NCI-H146 treated with DMSO at 0.1 percent for 48 hours (cell line): ENCODE measurements around the gene RABL3.
"Not testable (repeated sequence)": the region's sequence is repeated elsewhere in the genome, so short reads cannot be mapped to it uniquely, and the experiment has no call there.

ENCODE experiments used
- DNase-seq: peaks from one replicate; lab custom pipeline; 2025; ENCODE audit not compliant: unreplicated experiment; lab: John Stamatoyannopoulos, UW

RABL3 gene

GRCh38 chr3:120648290-120648689 lies 94.0 kb downstream of the RABL3 start:
- no peak for DNase-seq

- no peak for DNase-seq
Measured at GRCh38 chr3:120646771-120647432, 95.4 kb downstream of the RABL3 start.

GRCh38 chr3:120645083-120645845 lies 97.1 kb downstream of the RABL3 start:
- DNase-seq, result no peak

- DNase-seq, result no peak
Measured at GRCh38 chr3:120642368-120642948, 99.9 kb downstream of the RABL3 start.

DNA sequence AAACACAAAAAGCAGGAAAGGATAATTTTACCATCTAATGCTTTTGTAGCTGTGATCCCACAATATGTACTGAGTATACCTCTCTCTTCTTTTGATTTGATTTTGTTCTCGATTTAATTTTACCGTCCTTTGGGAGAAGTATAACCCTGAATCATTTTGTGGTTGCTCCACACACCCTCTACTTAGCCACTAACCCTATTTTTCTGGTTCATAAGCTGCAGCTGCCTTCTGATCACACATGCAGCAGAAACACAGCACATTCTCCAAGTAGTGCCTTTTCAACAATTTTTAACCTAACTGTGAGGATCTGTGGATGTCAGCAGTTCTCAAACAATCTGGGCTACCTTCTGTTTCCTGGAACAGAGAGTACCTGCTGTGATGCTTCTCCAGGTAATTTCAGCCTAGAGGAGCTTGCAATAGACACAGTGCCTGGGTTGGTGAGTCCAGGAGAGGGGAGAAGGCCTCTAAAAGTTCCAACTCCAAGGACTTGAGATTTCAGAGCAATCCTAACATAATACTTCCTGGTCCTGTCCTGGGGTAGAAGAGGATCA lies 100.5 kb downstream of the RABL3 start:
- no peak for DNase-seq

DNA sequence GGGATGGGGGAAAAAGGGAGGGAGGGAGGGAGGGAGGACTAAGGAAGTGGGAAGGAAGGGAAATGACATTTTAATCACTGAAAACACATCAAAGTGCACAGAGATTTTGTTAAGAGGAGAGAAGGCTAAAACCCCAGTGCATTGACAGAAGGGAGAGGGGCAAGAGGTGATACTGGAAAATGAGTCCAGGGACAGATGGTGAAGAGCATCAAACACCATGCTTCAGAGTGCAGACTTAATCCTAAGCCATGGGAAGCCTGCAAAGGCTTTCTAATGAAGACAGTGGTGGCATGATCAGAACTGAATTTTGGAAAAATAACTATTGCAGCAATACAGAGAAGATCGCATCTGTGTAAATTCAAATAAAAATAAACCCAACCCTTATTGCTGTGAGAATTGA lies 102.1 kb downstream of the RABL3 start:
- DNase-seq, result no peak

- not testable (repeated sequence) for DNase-seq
Measured at GRCh38 chr3:120638820-120639219, 103.5 kb downstream of the RABL3 start.

DNA sequence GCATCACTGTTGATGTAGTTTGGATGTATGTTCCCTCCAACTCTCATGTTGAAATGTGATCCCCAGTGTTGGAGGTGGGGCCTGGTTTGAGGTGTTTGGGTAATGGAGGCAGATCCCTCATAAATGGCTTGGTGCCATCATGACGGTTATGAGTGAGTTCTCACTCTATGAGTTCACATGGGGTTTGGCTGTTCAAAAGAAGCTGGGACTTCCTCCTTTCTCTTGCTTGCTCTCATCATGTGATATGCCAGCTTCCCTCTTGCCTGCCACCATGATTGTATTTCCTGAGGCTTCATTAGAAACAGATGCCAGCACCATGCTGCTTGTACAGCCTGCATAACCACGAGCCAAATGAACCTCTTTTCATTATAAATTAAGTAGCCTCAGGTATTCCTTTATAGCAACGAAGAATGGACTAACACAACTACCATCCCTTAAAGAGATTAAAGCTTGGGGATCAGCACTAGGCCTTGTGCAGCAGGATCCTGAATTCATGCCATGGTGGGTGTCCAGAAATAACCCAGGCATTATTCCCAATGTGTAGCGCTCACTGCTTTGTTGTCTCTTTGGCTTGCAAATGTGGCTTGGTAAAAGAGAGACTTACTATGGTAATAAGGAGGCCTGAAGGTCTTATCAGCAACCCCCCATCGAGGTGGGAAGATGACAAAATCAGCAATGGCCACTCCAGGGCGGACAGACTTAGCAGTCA lies 104.3 kb downstream of the RABL3 start:
- no peak for DNase-seq

GRCh38 chr3:120636795-120637401 lies 105.4 kb downstream of the RABL3 start:
- no peak for DNase-seq
